ENCODE measurements around the gene PIK3C3.

GRCh38 chr18:41969881-41970280, 14.8 kb downstream of the PIK3C3 start:
- TF ChIP-seq ZNF571 (tag by site-specific recombination; IDR thresholded peaks at IDR 0.05) (no peak), ZNF514 (tag by site-specific recombination; IDR thresholded peaks at IDR 0.05) (no peak), ATF2 (tag by site-specific recombination; IDR thresholded peaks at IDR 0.05; ENCODE audit: low read depth) (no peak), ZNF792 (tag by site-specific recombination; IDR thresholded peaks at IDR 0.05) (no peak)
- TF ChIP-seq, protein P1, sequence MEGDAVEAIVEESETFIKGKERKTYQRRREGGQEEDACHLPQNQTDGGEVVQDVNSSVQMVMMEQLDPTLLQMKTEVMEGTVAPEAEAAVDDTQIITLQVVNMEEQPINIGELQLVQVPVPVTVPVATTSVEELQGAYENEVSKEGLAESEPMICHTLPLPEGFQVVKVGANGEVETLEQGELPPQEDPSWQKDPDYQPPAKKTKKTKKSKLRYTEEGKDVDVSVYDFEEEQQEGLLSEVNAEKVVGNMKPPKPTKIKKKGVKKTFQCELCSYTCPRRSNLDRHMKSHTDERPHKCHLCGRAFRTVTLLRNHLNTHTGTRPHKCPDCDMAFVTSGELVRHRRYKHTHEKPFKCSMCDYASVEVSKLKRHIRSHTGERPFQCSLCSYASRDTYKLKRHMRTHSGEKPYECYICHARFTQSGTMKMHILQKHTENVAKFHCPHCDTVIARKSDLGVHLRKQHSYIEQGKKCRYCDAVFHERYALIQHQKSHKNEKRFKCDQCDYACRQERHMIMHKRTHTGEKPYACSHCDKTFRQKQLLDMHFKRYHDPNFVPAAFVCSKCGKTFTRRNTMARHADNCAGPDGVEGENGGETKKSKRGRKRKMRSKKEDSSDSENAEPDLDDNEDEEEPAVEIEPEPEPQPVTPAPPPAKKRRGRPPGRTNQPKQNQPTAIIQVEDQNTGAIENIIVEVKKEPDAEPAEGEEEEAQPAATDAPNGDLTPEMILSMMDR (tag by site-specific recombination; IDR thresholded peaks at IDR 0.05): no peak
- TF ChIP-seq, protein P2, sequence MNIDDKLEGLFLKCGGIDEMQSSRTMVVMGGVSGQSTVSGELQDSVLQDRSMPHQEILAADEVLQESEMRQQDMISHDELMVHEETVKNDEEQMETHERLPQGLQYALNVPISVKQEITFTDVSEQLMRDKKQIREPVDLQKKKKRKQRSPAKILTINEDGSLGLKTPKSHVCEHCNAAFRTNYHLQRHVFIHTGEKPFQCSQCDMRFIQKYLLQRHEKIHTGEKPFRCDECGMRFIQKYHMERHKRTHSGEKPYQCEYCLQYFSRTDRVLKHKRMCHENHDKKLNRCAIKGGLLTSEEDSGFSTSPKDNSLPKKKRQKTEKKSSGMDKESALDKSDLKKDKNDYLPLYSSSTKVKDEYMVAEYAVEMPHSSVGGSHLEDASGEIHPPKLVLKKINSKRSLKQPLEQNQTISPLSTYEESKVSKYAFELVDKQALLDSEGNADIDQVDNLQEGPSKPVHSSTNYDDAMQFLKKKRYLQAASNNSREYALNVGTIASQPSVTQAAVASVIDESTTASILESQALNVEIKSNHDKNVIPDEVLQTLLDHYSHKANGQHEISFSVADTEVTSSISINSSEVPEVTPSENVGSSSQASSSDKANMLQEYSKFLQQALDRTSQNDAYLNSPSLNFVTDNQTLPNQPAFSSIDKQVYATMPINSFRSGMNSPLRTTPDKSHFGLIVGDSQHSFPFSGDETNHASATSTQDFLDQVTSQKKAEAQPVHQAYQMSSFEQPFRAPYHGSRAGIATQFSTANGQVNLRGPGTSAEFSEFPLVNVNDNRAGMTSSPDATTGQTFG (tag by site-specific recombination; IDR thresholded peaks at IDR 0.05; ENCODE audit: borderline replicate concordance): no peak
